Superior temporal gyrus (tissue), 1 donor: ENCODE measurements around the gene KMT2A.
"Not testable (repeated sequence)": the region's sequence is repeated elsewhere in the genome, so short reads cannot be mapped to it uniquely, and the experiment has no call there.

Source experiments
- DNase-seq: peaks from one replicate; pipeline ENCODE4 v3.0.0-alpha.2; 2016; ENCODE audit errors: extremely low spot score

Gene KMT2A

GRCh38 chr11:118532852-118533768, 96.8 kb downstream of the KMT2A start:
- no peak for DNase-seq

- peak; percentile 55 for DNase-seq
Observed at GRCh38 chr11:118533769-118534729, 97.8 kb downstream of the KMT2A start.

GRCh38 chr11:118535261-118535660, 99.0 kb downstream of the KMT2A start:
- no peak for DNase-seq

GRCh38 chr11:118536726-118537125, 100.4 kb downstream of the KMT2A start:
- no peak for DNase-seq

GRCh38 chr11:118537409-118537980, 101.2 kb downstream of the KMT2A start:
- no peak for DNase-seq

- DNase-seq = no peak
Observed at GRCh38 chr11:118544010-118544646, 107.8 kb downstream of the KMT2A start.

- DNase-seq = no peak
Observed at GRCh38 chr11:118544647-118545010, 108.3 kb downstream of the KMT2A start.

- DNase-seq = no peak
Observed at GRCh38 chr11:118545533-118545932, 109.2 kb downstream of the KMT2A start.

- DNase-seq = no peak
Observed at GRCh38 chr11:118547132-118547531, 110.8 kb downstream of the KMT2A start.

- DNase-seq = no peak
Observed at GRCh38 chr11:118552341-118552740, 116.0 kb downstream of the KMT2A start.

- DNase-seq = no peak
Observed at GRCh38 chr11:118560806-118561205, 124.5 kb downstream of the KMT2A start.

GRCh38 chr11:118565051-118565450, 128.8 kb downstream of the KMT2A start:
- no peak for DNase-seq

- DNase-seq = no peak
Observed at GRCh38 chr11:118569670-118570069, 133.4 kb downstream of the KMT2A start.

- no peak for DNase-seq
Observed at GRCh38 chr11:118570787-118571186, 134.5 kb downstream of the KMT2A start.

GRCh38 chr11:118571701-118572060, 135.4 kb downstream of the KMT2A start:
- not testable (repeated sequence) for DNase-seq

GRCh38 chr11:118572061-118572980, 136.0 kb downstream of the KMT2A start, which contains the start of gene ARCN1:
ARCN1 (plus strand) TSS chr11:118572409; CDS start chr11:118572548, 139 bp downstream.
- DNase-seq = peak; percentile 77

- DNase-seq = no peak
Observed at GRCh38 chr11:118572981-118573550, 136.8 kb downstream of the KMT2A start.

GRCh38 chr11:118574636-118575035, 138.3 kb downstream of the KMT2A start:
- no peak for DNase-seq
